ENCODE data around the gene KIF2C.

- TF ChIP-seq SP1 (IDR thresholded peaks at IDR 0.05; ENCODE audit: low read depth): no peak
- TF ChIP-seq POLR2AphosphoS5 (IDR thresholded peaks at IDR 0.05; ENCODE audit: low read depth, low read length): peak; percentile 47
- TF ChIP-seq POLR2A (IDR thresholded peaks at IDR 0.05; ENCODE audit: borderline replicate concordance, extremely low read depth, insufficient read depth, insufficient read length): no peak
- TF ChIP-seq, protein P1, sequence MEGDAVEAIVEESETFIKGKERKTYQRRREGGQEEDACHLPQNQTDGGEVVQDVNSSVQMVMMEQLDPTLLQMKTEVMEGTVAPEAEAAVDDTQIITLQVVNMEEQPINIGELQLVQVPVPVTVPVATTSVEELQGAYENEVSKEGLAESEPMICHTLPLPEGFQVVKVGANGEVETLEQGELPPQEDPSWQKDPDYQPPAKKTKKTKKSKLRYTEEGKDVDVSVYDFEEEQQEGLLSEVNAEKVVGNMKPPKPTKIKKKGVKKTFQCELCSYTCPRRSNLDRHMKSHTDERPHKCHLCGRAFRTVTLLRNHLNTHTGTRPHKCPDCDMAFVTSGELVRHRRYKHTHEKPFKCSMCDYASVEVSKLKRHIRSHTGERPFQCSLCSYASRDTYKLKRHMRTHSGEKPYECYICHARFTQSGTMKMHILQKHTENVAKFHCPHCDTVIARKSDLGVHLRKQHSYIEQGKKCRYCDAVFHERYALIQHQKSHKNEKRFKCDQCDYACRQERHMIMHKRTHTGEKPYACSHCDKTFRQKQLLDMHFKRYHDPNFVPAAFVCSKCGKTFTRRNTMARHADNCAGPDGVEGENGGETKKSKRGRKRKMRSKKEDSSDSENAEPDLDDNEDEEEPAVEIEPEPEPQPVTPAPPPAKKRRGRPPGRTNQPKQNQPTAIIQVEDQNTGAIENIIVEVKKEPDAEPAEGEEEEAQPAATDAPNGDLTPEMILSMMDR (IDR thresholded peaks at IDR 0.05 in 2 of 3, conservative IDR thresholded peaks at IDR 0.05 in 1 of 3; ENCODE audit: borderline replicate concordance in 1 of 3, insufficient read depth in 1 of 3, low read depth in 2 of 3, low read length in 2 of 3): peak in 1 of 3 experiments; percentile 24; a peak in 1 of 6 replicates
- TF ChIP-seq REST (IDR thresholded peaks at IDR 0.05; ENCODE audit: low read depth): no peak
- no peak for TF ChIP-seq JUND (IDR thresholded peaks at IDR 0.05)
Observed at GRCh38 chr1:44805311-44806024, 65.8 kb downstream of the KIF2C start.
